GM12891 (cell line): Measurements from ENCODE around the gene MBNL2.

Experiments
- DNase-seq: peaks from one replicate; pipeline ENCODE4 v3.0.0; 2011; ENCODE audit warnings: low spot score; ENCODE audit not compliant: insufficient read length
- FAIRE-seq: peaks from 2 replicates; lab custom pipeline; 2011; peaks lifted over from hg19 to GRCh38; lab: Jason Lieb, UNC
- PAX5 ChIP-seq: IDR thresholded peaks from 2 replicates; pipeline ENCODE4 v1.6.1; 2011; ENCODE audit warnings: low read length, moderate library complexity, mild to moderate bottlenecking; ENCODE audit not compliant: insufficient read depth, severe bottlenecking
- POLR2A ChIP-seq: IDR thresholded peaks from 2 replicates; pipeline ENCODE4 v1.6.1; 2011; ENCODE audit warnings: low read depth, low read length, control low read depth
- POLR2AphosphoS5 ChIP-seq: IDR thresholded peaks from 2 replicates; pipeline ENCODE4 v1.6.1; 2011; ENCODE audit warnings: low read depth, low read length, control low read depth
- POU2F2 ChIP-seq: IDR thresholded peaks from 2 replicates; pipeline ENCODE4 v1.6.1; 2011; ENCODE audit warnings: low read depth, mild to moderate bottlenecking, control low read depth, low read length, moderate library complexity
- SPI1 ChIP-seq: IDR thresholded peaks from 2 replicates; pipeline ENCODE4 v1.6.1; 2011; ENCODE audit warnings: low read depth, low read length, control low read depth
- TAF1 ChIP-seq: IDR thresholded peaks from 2 replicates; pipeline ENCODE4 v1.6.1; 2011; ENCODE audit warnings: low read depth, low read length, control low read depth

Gene MBNL2

GRCh38 chr13:97231118-97231828 is 9.1 kb downstream of the MBNL2 start:
- FAIRE-seq (no peak), DNase-seq (no peak)
- no peak for TF ChIP-seq POLR2A
- no peak for TF ChIP-seq PAX5
- TF ChIP-seq POLR2AphosphoS5: no peak
- TF ChIP-seq TAF1: no peak
- no peak for TF ChIP-seq SPI1
- no peak for TF ChIP-seq POU2F2

DNA sequence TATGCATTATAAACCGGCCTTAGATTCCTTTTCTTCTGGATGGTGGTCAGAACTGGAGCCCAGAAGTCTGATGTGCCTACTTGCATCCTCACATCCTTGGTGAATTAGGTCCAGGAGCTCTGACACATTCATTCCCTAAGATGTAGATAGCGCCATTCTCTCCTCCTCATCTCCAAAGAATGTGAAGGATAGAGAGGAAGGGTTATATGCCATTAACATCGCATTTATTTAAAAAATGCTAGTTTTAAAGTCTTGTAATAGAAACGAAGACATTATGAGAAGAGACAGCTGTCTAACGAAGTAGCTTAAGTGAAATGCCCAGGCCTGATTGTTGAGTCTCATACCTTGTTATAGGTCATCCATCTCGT is 9.7 kb downstream of the MBNL2 start:
- FAIRE-seq (no peak), DNase-seq (no peak)
- TF ChIP-seq SPI1 (no peak), PAX5 (no peak)

- no peak for DNase-seq
These were observed 11.4 kb downstream of the MBNL2 start for GRCh38 chr13:97233499-97233898.

DNA sequence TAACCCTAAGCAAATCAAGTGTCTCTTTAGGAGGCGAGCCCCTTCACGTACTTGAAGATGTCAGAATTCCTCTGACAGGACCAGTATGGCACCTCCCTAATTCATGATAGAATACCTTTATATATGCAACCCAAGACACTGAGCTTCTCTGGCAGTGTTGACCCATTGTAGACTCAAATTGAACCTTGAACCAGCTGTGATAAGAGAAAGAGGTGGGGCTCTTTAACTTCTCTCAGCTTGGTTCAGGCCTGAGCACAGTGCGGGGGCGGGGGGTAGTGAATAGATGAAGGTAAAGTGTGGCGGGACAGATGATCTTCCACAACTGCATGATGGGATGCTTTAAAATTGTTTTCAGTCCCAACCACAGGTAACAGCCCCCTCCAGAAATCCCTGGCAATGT is 12.1 kb downstream of the MBNL2 start:
- FAIRE-seq (no peak), DNase-seq (no peak)
- no peak for TF ChIP-seq POLR2AphosphoS5
- no peak for TF ChIP-seq POU2F2
- no peak for TF ChIP-seq TAF1
- no peak for TF ChIP-seq SPI1
- TF ChIP-seq PAX5: no peak
- TF ChIP-seq POLR2A: no peak

More at GRCh38 chr13:97233499-97233898, 11.4 kb downstream of the MBNL2 start:
- TF ChIP-seq TAF1: no peak
- TF ChIP-seq POU2F2: no peak
- no peak for TF ChIP-seq PAX5
- no peak for FAIRE-seq

GRCh38 chr13:97234742-97235141 is 12.6 kb downstream of the MBNL2 start:
- TF ChIP-seq SPI1: no peak
- no peak for TF ChIP-seq POLR2A
- TF ChIP-seq PAX5: no peak
- no peak for DNase-seq
- FAIRE-seq: no peak

DNA sequence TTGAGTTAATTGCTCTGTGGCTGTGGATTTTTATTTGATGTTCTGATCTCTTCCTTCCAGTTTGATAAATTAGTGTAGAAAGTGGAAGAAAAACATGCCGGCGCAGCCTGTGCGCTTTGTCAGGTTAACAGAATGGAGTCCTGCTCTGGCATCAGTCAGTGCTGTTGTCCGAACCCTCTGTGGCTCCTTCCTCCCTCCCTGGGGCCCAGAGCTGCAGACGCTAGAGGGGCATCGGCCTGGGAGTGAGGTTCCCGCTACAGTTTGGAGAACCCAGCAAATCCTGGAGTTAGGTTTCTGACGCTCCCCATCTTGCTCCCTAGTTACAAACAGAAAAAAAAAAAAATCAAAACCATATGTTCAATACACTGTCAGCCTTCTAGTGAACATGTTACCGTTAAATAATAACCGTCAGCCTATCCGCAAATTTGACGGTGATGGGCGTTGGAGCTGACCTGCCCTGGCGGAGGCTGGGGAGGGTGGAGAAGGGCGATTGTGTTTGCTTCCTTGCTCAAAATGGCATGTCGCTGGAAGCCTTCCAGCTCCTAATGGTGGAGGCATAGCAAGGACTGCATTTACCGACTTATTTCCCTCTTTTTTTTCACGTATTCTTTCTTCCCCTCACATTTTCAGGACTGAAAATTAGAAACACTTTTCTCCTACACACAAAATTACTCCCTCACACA is 13.6 kb downstream of the MBNL2 start:
- no peak for DNase-seq
- FAIRE-seq: no peak
- TF ChIP-seq SPI1 (no peak), POLR2AphosphoS5 (no peak), TAF1 (no peak), PAX5 (no peak), POU2F2 (no peak), POLR2A (no peak)

DNA sequence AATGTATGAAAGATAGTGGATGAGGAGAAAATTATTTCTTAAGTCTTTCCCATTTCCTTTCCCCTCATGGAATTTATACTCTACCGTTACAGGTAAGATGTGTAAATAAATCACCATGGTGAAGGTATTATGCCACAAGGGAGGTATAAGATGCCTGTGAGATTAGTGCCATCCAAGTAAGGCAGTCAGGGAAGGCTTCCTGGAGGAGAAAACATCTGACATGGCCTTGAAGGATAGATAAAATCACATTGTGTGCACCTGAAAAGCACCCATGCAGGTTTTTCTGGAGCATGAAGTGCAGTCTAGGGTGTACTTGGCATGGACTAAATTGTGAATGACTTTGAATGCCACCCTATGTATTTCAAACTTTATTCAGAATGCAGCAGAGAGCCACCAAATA is 15.3 kb downstream of the MBNL2 start:
- TF ChIP-seq POLR2A (no peak), TAF1 (no peak), PAX5 (no peak), SPI1 (no peak), POU2F2 (no peak), POLR2AphosphoS5 (no peak)
- no peak for DNase-seq
- no peak for FAIRE-seq

GRCh38 chr13:97238432-97238831 is 16.3 kb downstream of the MBNL2 start:
- FAIRE-seq (no peak), DNase-seq (no peak)
- TF ChIP-seq PAX5 (no peak), POU2F2 (no peak), TAF1 (no peak), POLR2A (no peak), POLR2AphosphoS5 (no peak), SPI1 (no peak)

- no peak for FAIRE-seq
These were observed 16.8 kb downstream of the MBNL2 start for GRCh38 chr13:97238883-97239282.

DNA sequence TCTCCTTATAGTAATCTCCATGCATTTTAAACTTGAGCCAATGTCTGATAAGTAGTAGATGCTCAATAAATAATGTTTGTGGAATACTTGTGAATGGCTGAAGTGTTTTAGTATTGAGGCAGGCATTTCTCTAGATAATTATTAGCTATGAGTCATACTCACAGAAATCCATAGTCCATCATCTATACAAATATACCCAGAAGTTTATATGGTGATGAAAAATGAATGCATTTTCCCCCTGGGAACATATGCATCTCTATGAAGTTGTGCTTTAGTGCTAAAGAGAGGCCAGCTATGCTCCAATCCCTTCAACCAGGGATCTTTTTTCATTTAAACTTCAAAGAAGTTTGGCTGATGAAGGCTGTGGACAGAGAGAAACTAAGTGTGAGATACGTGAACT is 17.2 kb downstream of the MBNL2 start:
- DNase-seq (no peak), FAIRE-seq (no peak)
- TF ChIP-seq SPI1: no peak
- TF ChIP-seq POLR2AphosphoS5: no peak
- TF ChIP-seq PAX5: no peak
- TF ChIP-seq POU2F2: no peak
- TF ChIP-seq POLR2A: no peak
- no peak for TF ChIP-seq TAF1

More at GRCh38 chr13:97238883-97239282, 16.8 kb downstream of the MBNL2 start:
- TF ChIP-seq POU2F2 (no peak), POLR2AphosphoS5 (no peak), PAX5 (no peak), POLR2A (no peak), TAF1 (no peak), SPI1 (no peak)
- DNase-seq: no peak
